GM18868 (cell line): ENCODE measurements around the gene ABCF1.

ENCODE experiments used
- ATAC-seq: cut with Tn5 transposase; IDR thresholded peaks from one replicate; pipeline ENCODE4 v1.9.1; 2021; ENCODE audit warnings: mild to moderate bottlenecking, moderate library complexity; ENCODE audit not compliant: unreplicated experiment

Gene ABCF1

GRCh38 chr6:30599625-30600324 is 28.5 kb downstream of the ABCF1 start:
- no peak for ATAC-seq

DNA sequence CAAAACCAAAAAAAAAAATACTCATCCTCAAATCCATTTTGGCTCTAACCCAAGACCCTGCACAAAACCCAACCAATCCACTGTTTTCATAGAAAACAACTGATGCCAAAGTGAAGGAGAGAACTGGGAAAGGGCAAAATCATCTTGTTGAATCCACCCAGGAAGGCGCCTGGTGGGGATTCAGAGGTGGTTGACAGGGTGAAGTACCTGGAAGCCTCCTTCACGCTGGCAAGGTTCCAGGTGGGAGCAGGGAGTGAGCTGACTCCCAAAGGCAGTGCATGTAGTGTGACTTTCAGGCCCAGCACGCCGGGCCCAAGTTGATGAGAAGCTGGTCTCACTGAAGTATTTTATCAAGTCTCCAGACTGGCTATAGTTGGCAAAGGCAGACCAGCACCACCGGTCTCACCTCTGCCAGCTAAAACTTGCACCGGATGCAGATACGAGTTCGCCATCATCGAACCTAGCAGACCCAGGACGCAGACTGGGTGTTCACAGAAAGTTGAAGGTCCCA is 29.3 kb downstream of the ABCF1 start:
- no peak for ATAC-seq

DNA sequence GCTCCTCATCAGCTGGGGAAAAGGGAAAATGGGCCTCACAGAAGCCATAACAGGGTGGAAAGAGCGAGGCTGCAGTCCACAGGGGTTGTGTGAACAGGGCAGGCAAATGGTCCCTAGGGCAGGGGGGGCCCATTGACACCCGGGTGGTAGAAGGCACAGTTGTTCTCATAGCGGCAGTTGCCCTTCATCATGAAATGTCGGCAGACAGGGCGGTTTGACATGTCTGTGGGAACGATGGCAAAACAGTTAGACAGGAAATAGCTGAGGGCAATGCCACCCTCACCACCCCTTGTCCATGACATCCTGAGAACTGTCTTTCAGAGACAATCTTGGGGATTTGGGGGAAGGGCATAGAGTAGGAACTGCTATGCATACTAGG is 30.2 kb downstream of the ABCF1 start:
- no peak for ATAC-seq

GRCh38 chr6:30601815-30602641 is 30.8 kb downstream of the ABCF1 start:
- no peak for ATAC-seq

DNA sequence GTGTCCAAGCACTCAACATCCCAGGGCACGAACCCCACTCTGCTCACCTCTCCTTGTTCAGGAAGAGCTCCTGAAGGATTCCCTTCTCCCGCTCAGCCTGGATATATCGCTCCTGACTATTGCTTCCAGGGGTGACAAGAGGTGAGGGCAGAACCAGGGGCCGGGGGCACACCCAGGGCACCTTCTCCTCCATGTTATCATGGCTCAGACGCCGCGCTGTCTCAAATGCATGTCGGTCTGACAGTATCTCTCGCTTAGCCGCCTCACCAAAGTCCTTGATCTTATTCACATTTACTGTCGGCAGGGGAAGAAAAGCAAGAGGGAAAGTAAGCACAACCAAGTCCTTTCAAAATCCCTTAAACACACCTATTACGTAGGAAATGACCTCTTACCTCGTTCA is 32.7 kb downstream of the ABCF1 start:
- ATAC-seq: no peak

GRCh38 chr6:30610065-30610464 is 38.8 kb downstream of the ABCF1 start:
- ATAC-seq: no peak

DNA sequence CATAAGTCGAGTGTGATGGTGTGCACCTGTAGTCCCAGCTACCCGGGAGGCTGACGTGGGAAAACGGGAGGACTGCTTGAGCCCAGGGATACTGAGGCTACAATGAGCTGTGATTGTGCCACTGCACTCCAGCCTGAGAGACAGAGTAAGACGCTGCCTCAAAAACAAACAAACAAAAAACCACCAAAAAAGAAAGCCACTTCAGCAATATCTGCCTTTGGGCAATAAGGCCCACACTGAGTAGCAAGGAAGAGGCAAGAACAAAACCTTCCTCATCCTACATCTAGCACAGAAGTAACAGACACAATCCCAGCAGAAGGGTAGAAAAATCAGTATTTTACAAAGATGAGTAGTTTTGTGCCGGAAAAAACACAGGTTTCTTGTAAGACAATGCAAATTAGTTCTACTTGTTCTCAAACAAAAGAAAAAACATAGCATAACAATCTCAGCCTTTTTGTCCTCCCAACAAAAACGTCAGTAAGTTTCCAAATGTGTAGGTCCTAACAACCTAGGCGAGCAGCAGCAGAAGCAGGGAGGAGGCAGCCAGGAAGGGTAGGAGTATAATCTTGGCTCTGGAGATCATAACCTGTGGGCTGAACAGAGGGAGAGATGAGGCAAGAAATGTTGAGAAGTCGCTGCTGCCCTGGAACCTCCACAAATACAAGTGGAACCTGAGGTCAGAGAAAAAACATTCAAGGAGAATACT is 40.1 kb downstream of the ABCF1 start:
- no peak for ATAC-seq

DNA sequence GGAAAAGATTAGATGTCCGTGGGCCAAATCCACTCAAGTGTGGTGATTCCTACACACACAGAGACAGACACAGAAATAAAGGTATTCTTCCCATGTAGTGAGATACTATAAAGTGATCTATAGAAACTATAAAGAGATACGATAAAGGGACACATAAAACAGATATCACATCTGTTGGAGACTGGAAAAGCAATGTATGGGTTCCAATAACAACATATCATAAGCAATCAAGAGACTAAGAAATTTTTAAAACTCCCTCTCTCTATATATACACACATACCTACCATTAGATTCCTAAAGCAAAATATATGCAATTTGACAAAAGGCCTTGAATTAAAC is 40.6 kb downstream of the ABCF1 start:
- no peak for ATAC-seq

DNA sequence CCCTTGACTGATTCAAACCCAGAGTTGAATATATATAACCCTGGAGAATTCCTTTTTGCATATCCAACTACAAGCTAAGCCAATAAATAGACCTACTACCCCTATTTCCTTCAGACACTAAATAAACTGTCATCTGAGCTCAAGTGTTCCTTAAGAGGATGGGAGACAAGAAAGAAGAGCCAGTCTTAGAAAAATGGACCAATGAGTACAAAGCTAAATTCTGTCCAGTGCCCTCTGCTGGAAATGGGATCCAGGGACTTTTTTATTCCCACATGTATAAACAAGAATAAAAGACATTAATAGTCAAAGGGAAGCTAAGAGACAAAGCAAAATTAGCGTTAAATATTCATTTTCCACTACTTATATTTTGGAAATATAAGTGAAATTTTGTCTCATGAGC is 41.0 kb downstream of the ABCF1 start:
- no peak for ATAC-seq

DNA sequence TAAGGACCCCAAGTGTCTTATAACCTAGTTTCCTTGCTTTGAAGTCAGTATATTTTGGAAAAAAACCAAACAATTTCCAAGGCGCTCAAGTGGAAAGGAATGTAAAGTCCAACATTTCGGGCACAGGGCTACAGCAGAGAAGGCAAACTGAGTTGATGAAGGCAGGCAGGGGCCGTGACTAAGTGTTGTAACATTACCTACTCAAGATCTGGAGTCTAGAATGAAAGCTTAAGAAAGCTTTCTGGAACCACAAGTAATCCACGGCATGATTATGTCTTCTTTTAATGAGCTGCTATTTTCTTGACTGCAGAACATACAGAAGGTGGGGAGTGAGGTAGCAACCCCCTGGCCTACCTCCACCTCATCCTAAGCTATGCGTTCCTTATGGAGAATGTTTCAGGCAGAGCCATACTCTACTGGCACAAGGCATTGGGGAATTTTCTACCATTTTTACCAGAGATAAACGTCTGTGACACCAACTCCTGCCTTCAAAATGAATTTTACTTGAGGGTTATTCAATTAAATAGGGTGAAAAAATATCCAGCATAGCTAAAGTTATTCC is 41.5 kb downstream of the ABCF1 start:
- no peak for ATAC-seq

- ATAC-seq: no peak
These were observed 42.2 kb downstream of the ABCF1 start for GRCh38 chr6:30613251-30614043.

GRCh38 chr6:30614044-30614842 is 43.0 kb downstream of the ABCF1 start:
- no peak for ATAC-seq

DNA sequence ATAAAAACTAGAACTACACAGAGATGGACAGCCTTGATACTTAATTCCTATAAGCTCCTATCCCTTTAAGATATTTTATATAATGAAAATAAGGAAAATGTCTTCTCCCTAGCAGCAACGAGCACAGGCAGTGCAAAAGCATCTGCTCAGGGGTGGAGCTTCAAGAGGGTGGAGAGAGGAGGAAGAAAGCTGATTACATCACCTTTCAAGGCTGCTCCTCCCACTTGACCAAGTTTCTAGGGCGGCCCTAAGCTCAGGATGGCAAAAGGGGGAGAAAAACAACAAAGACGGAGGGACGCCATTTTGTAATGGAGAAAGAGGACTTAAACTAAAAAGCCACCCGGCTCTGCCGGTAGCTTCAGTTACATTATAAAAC is 43.6 kb downstream of the ABCF1 start:
- ATAC-seq: peak; percentile 51

DNA sequence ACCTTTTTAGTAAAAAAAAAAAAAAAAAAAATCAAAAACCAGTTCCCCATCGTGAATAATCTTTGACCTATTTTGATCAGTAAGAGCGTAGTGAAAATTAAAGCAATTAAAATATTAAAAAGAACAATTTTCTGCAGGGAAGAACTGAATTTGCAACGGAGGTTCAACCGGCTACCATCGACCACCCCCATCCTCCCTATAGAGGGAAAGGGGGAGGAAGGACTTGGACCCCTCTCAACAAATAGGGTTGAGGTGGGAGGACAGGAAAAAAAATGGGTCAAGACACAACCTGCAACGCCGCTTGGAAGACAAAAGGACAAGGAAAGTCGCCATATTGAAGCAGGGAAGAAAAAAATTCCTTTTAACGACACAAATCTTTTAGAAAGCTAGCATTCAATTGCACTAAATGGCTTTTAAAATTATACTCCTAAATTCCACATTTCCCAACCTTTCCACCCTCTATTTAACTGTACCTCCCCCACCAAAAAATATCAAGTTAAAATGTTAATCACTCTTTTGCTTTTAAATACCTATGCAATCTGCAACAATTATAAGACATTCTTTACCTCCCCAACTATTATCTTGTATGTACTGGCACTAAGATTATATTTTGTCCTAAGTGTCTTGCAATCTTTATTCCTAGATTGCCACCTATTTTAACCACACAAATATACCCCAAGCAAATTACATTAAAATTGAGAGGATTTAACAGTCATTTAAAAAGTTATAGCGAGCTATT is 44.1 kb downstream of the ABCF1 start:
- ATAC-seq: no peak

GRCh38 chr6:30615958-30616810 is 44.9 kb downstream of the ABCF1 start:
- no peak for ATAC-seq

GRCh38 chr6:30616811-30617564 is 45.7 kb downstream of the ABCF1 start, which contains the start of gene PPP1R10:
Gene PPP1R10, minus strand, starts transcription at chr6:30617243. Its CDS starts 7,299 bp downstream, at chr6:30609944.
- peak; percentile 74 for ATAC-seq

DNA sequence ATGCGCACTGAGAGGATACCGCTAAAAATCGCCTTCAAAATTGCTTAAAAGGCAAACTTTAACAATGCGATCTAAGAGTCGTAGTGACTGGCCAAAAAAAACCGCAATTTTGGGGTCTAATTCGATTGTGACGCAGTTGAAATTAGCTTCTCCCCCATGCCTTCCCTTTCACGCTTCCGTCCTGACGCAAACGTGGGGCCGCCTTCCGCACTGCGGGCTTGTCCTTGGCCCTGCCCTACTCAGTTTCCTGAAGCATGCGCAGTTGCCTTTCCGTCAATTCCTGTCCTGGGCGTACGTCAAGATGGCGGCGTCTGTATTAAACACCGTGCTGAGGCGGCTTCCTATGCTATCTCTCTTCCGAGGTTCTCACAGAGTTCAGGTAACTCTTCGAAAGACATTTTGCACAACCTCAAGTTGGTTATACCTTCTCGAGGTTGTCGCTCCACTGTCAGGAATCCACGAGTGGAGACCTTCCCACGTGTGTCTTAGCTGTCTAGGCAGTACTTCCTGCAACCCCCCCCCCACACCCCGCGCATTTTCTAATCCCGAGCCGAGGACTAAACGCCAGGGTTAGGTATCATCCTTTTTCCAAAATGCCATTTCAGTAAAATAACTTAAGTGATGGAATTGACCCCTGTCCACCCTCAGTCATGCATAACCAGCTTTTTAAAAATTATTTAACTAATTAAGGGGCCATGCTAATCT is 46.5 kb downstream of the ABCF1 start, which contains the start of gene MRPS18B:
Gene MRPS18B, plus strand, starts transcription at position 276 of the 705 bp plus-strand sequence. Its CDS starts 26 bp downstream, at position 302.
- peak; percentile 71 for ATAC-seq
